ENCODE measurements around the gene SETSIP. TPM values are rescaled to one million over a fixed set of nuclear protein-coding genes. Genes with fewer than 3 reads are reported as not detected.

SETSIP gene
- total RNA-seq, 4 donors from 2014 or later = not detected

DNA sequence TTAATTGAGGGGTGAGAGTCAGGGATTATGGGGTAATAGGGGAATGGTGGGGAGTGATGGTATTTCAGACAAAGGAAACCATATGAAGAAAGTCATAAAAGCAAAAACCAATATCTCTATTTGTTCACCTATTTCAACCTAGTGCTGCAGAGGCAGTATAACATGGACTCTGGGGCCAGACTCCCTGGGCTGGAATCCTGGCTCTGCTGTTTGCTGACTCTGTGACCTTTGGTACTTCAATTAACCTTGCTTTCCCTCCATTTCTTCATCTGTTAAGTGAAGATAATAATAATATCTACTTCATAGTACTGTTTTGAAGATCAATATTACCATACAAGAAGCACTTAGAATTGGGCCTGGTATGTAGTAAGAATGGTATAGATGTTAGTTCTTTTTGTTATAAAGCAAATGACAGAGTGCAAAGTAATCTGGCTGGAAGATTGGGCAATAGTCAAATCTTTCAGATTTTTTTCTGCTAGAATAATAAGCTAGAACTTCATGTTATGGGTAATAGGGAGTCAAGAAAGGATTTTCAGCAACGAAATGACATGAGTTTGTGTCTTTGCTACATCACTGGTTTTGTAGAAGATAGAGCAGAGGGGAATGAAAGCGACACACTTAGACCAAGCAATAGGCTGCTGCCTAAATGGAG is 36.4 kb downstream of the SETSIP start:
- H3K9me3 ChIP-seq = no peaks in the 10 kb centered on the region
- H3K27ac ChIP-seq = no peak overlapping the region
- peaks cover 9% of the 10 kb centered on the region for H3K27me3 ChIP-seq
- DNase-seq (ENCODE audit: low spot score in 2 of 2) = no peak
- no peaks in the 10 kb centered on the region for H3K4me1 ChIP-seq
- TF ChIP-seq CTCF (IDR thresholded peaks at IDR 0.05) (no peak), EP300 (IDR thresholded peaks at IDR 0.05) (no peak), POLR2AphosphoS5 (IDR thresholded peaks at IDR 0.05) (no peak), POLR2A (IDR thresholded peaks at IDR 0.05) (no peak)
- WGBS = 87% methylated on average over 2 of the region's 2 CpGs
- no peaks in the 10 kb centered on the region for H3K36me3 ChIP-seq
- H3K4me3 ChIP-seq = no peak overlapping the region

- TF ChIP-seq CTCF (IDR thresholded peaks at IDR 0.05) (no peak), EP300 (IDR thresholded peaks at IDR 0.05) (no peak), POLR2A (IDR thresholded peaks at IDR 0.05) (no peak)
- Histone ChIP-seq H3K36me3 (no peaks in the 10 kb centered on the region), H3K9me3 (no peaks in the 10 kb centered on the region), H3K4me3 (no peak overlapping the region), H3K4me1 (no peaks in the 10 kb centered on the region), H3K27ac (no peak overlapping the region), H3K27me3 (peaks cover 9% of the 10 kb centered on the region)
- 82% methylated on average over 6 of the region's 6 CpGs for WGBS
- no peak for DNase-seq (ENCODE audit: low spot score in 2 of 2)
These were observed 37.8 kb downstream of the SETSIP start for GRCh38 chr1:92037400-92037799.

- no peak overlapping the region for H3K4me3 ChIP-seq
- peaks cover 24% of the 10 kb centered on the region for H3K27me3 ChIP-seq
- 78% methylated on average over 6 of the region's 6 CpGs for WGBS
- no peaks in the 10 kb centered on the region for H3K36me3 ChIP-seq
- no peak overlapping the region for H3K27ac ChIP-seq
- H3K4me1 ChIP-seq = peaks cover 4% of the 10 kb centered on the region
- no peaks in the 10 kb centered on the region for H3K9me3 ChIP-seq
- TF ChIP-seq POLR2A (IDR thresholded peaks at IDR 0.05) (no peak), EP300 (IDR thresholded peaks at IDR 0.05) (no peak), CTCF (IDR thresholded peaks at IDR 0.05) (no peak), POLR2AphosphoS5 (IDR thresholded peaks at IDR 0.05) (no peak)
- DNase-seq (ENCODE audit: low spot score in 2 of 2) = no peak
These were observed 43.7 kb downstream of the SETSIP start for GRCh38 chr1:92031281-92032110.

DNA sequence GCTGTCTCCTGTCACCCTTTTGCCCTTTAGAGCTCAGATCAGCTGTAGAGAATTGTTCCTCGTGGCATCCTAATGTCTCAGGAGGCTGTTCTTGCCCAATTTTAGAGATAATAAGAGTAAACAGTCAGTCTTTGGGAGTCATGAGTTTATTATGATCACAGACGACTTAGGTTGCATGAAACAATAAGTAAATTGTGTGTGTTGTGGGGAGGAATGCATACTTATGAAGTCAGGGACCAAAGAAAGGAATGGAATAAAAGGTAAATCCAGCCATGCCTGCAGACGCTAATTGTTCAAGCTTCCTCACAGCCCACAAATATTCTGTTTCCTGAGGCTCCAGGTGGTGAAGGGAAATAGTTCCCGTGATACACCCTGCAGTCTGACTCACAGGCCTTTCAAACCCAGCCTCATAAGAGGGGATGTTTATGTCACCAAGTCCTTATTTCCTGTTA is 44.5 kb downstream of the SETSIP start:
- H3K4me1 ChIP-seq = peaks cover 4% of the 10 kb centered on the region
- TF ChIP-seq CTCF (IDR thresholded peaks at IDR 0.05) (no peak), POLR2AphosphoS5 (IDR thresholded peaks at IDR 0.05) (no peak), EP300 (IDR thresholded peaks at IDR 0.05) (no peak), POLR2A (IDR thresholded peaks at IDR 0.05) (no peak)
- peaks cover 24% of the 10 kb centered on the region for H3K27me3 ChIP-seq
- no peak overlapping the region for H3K27ac ChIP-seq
- no peaks in the 10 kb centered on the region for H3K9me3 ChIP-seq
- no peak for DNase-seq (ENCODE audit: low spot score in 2 of 2)
- H3K4me3 ChIP-seq = peak overlapping the region; percentile 53
- 45% methylated on average over 4 of the region's 4 CpGs for WGBS
- no peaks in the 10 kb centered on the region for H3K36me3 ChIP-seq

- peaks cover 19% of the 10 kb centered on the region for H3K27me3 ChIP-seq
- no peak for TF ChIP-seq POLR2AphosphoS5 (IDR thresholded peaks at IDR 0.05)
- no peak for TF ChIP-seq POLR2A (IDR thresholded peaks at IDR 0.05)
- no peak for TF ChIP-seq EP300 (IDR thresholded peaks at IDR 0.05)
- no peak for TF ChIP-seq CTCF (IDR thresholded peaks at IDR 0.05)
- H3K4me3 ChIP-seq = peak overlapping the region; percentile 53
- H3K36me3 ChIP-seq = no peaks in the 10 kb centered on the region
- peaks cover 4% of the 10 kb centered on the region for H3K4me1 ChIP-seq
- no peak overlapping the region for H3K27ac ChIP-seq
- WGBS = 52% methylated on average over 24 of the region's 31 CpGs
- DNase-seq (ENCODE audit: low spot score in 2 of 2) = no peak
- H3K9me3 ChIP-seq = no peaks in the 10 kb centered on the region
These were observed 45.8 kb downstream of the SETSIP start for GRCh38 chr1:92029241-92029922.
